ENCODE data around the gene ZNF232.
"Not testable (repeated sequence)": the region's sequence is repeated elsewhere in the genome, so short reads cannot be mapped to it uniquely, and the experiment has no call there.

The ZNF232 gene

DNA sequence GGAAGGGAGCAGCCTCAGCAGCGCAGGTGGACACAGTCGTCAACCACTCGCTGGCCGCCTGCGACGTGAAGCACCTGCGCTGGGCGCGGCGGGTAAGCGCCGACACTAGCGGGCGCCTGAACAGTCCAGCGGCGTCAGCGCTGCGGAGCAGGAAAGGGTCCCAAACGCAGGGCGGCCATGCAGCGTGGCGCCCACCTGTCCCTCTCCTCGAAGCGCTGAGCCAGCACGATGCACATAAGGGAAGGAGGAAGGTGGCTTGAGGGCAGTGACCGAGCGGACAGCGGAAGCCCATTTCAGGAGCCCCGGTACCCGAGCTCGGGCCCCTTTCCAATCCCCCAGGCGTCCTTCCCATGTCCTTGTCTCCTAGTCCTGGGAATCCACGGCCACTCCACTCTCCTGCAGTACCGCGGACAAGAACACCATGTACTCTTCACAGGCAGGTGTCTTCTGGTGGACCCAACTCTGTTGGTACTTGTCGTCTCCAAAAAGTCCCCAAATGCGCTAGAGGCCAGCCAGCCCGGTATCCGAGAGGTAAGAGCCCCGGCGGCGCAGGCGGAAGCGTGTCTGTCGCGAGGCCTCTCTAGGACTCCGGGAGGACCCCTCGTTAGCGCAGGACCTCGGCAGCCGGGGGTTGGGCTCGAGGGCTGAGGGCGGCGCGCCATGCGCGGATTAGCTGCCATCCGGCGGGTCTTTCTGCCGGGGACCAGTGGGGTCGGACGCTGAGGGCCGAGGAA is 14.4 kb downstream of the ZNF232 start:
- DNase-seq (ENCODE audit: low spot score) = no peak

DNA sequence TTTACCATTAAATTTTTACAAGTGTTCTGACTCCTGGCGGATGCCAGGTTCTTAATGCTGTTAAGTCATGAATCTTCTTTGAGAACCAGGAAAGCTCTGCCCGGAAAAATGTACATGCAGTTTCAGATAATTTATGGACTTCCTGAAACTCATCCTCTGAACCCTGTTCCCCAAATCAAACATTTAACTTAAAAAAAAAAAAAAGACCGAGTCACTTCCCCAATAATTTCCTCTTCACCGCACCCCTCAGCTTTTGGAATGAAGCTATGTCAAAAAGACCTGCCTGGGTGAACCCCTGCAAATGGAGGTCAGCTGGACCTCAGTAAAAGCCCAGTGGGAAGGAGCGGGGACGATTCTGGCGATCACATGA is 15.0 kb downstream of the ZNF232 start:
- DNase-seq (ENCODE audit: low spot score) = no peak

DNA sequence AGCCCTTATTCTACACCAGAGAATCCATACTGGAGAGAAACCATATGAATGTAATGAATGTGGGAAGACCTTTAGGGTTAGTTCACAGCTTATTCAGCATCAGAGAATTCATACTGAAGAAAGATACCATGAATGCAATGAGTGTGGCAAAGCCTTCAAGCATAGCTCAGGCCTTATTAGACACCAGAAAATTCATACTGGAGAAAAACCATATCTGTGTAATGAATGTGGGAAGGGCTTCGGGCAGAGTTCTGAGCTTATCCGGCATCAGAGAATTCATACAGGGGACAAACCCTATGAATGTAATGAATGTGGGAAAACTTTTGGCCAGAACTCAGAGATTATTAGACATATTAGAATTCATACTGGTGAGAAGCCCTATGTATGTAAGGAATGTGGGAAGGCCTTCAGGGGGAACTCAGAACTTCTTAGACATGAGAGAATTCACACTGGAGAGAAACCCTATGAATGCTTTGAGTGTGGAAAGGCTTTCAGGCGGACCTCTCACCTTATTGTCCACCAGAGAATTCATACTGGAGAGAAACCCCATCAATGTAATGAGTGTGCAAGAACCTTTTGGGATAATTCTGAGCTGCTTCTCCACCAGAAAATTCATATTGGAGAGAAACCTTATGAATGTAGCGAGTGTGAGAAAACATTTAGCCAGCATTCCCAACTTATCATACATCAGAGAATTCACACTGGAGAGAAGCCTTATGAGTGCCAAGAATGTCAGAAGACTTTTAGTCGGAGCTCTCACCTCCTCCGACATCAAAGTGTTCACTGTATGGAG is 19.3 kb downstream of the ZNF232 start:
- DNase-seq (ENCODE audit: low spot score) = no peak

DNA sequence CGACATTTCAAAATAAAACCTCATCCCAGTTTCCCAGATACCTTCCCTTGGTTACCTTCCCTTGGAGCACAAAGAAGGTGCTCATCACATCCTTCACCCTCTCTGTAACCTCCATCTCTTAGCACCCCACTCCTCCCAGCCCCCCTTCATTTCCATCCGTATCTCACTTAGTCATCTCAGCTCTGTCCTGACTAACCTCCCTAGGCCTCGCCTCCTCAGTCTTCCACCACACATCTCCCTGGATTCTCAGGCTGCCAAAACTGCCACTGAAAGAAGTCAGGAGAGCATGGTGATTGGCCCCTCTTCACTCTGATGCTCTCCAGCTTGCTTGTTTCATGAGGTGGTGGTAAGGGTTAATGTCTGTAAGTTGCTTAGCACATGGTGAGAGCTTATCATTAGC is 31.1 kb downstream of the ZNF232 start:
- DNase-seq (ENCODE audit: low spot score) = no peak

DNA sequence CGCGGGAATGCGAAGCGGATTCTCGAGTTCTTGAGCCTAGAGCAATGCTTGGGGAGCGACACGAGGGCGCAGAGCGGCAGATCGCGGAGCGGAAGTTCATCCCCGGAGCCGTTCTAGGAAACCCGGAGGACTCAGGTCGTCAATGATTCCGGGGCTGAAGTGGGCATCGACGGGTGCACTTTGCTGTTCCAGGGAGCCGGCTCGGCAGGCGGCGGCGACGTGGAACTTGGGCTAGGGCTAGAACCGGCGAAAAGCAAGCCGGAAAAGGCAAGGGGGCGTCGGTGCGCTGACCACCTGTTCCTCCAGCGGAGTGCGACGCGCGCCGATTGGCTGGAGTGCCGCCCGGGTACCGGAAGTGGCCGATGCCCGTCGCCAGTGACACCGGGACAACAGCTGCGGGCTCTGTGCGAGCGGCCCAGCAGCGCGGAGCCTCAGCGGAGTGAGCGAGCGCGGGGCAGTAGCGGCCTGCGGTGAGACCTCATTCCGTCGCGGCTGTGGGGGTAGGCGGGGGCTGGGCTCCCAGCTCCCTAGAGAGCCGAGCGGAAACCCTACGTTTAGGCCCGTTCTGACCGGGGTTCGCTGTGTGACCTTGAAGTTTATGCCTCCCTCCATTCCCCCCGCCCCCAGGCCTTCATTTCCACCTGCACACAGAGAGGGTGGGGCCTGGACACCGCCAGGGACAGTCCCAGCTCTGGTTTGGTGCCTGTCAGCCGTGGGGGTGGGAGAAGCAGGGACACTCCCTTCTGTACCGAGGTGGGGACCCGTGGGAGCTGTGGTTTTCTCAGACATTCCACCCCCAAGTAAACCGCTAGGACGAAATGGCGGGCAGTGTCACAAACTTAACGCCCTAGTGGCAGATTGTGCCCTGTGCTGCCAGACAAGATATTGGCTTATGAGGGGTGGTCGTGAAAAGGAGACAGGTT is 33.3 kb downstream of the ZNF232 start, which contains the start of gene ZFP3:
TSS of gene ZFP3 (plus strand) at position 362 of the 923 bp plus-strand sequence. CDS start 13,038 bp downstream, outside the sequence.
- DNase-seq (ENCODE audit: low spot score) = no peak

DNA sequence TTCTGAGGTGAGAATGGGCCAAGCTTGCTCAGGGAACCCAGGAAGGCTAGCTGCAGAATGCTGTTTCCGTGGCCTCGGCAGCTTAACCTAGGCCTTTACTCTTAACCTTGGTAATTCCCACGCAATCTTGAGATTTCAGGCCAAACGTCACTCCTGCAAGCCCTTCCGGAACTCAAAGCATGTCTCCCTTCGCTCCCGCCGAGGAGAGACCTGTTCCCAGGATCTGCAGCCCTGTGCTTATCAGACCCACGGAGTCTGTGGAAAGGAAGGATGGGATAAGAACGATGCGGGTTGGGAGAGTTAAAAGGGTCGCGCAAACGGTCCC is 33.9 kb downstream of the ZNF232 start:
- DNase-seq (ENCODE audit: low spot score) = no peak

DNA sequence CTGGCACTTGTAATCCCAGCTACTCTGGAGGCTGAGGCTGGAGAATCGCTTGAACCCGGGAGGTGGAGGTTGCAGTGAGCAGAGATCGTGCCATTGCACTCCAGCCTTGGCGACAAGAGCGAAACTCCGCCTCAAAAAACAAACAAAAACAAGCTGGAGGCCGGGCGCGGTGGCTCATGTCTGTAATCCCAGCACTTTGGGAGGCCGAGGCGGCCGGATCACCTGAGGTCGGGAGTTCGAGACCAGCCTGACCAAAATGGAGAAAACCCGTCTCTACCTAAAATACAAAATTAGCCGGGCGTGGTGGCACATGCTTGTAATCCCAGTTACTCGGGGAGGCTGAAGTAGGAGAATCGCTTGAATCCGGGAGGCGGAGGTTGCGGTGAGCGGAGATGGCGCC is 34.4 kb downstream of the ZNF232 start:
- DNase-seq (ENCODE audit: low spot score) = not testable (repeated sequence)

DNA sequence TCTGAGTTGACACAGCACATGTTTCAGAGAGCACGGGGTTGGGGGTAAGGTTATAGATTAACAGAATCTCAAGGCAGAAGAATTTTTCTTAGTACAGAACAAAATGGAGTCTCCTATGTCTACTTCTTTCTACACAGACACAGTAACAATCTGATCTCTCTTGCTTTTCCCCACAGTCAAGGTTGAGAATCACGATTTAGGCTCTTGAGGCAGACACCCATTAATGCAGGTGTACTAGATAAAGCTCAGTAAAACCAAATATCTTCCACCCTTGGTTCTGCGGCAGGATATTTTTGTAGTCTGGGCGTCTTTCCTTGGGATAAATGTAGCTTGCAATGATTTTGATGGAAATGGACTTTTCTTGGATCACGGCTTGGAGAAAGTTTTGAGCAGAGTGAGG is 36.2 kb downstream of the ZNF232 start:
- not testable (repeated sequence) for DNase-seq (ENCODE audit: low spot score)

DNA sequence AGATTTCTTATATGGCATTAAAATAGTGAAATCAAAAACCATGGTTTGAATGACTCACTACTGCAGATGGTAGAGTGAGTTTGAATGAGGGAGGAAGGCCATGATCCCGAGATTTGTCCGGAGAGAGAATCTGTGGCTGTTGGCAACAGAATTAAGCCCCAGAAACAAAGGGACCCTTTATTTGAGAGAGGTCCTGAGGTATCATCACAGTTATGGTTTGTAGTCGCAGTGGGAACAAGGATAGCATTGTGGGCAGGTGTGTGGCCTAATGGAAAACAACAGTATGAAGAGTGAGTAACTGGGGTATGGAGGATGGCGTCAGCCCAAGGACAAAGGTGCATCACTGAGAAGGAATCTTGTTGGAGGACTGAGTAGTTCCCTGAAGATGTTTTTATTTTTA is 42.0 kb downstream of the ZNF232 start:
- no peak for DNase-seq (ENCODE audit: low spot score)

DNA sequence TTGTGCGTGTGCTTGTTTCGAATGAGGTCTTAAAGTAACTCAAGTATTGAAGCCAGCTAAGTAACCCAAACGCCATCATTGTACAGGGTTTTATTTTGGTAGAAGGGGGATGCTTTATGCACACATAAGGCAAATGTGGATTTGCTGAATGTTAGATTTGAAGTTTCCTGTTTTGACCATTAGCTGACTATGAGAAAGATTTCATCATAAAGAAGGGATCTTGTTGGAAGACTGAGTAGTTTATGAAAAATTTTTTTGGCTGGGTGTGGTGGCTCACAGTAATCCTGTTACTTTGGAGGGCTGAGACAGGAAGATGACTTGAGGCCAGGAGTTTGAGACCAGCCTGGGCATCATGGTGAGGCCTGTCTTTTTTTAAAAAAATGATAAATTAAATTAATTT is 43.4 kb downstream of the ZNF232 start:
- no peak for DNase-seq (ENCODE audit: low spot score)

DNA sequence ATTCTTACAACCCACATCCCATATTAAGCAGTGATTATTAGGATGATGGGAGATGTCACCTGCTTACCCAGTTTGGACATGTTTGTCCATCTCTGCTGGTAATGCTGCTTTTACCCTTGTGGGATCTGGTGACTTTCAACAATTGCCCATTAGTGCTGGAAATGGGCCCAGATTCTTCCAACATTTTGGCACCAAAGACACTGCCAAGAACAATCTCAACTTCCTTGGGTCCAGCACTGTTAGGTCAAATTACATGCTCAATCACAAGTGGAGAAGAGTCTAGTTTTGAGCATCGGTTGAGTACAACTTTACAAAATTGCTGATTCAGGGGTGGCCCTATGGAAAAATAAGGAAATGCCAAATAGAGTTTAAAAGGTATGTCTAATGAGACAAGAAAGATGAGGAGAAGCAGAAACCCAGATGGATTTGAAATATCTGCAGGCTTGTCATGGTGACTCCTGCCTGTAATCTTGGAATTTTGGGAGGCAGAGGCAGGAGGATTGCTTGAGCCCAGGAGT is 46.4 kb downstream of the ZNF232 start:
- DNase-seq (ENCODE audit: low spot score) = no peak

Measured in HuH-7.5 (cell line).